GM21515 (cell line): ENCODE results near the gene INSR.
A peak's percentile ranks its signal among the peaks of the same experiment; 100 is the strongest.

Experiments
- ATAC-seq: cut with Tn5 transposase; IDR thresholded peaks from one replicate; pipeline ENCODE4 v1.9.1; 2021; ENCODE audit not compliant: unreplicated experiment

Gene INSR

DNA sequence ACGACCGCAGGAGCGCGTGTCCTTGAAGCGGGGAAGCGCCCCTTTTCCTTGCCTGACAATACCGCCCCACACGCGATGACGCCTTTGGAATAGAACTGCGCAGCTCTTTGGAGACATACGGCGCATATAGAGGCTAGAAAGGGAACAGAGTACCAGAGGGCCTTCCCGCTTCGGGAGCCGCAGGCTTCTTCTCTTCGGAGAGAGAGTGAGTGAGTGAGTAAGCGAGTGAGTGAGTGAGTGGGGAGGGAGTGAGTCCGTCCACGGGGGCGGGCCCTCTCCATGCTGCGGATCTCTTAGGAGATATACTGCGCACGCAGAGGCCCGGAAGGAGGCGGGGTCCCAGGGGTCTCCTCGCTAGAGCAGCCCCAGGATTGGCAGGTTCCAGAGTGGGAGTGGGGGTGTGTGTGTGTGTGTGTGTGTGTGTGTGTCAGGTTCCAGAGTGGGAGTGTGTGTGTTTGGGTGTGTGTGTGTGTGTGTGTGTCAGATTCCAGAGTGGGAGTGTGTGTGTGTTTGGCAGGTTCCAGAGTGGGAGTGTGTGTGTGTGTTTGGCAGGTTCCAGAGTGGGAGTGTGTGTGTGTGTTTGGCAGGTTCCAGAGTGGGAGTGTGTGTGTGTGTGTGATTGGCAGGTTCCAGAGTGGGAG is 97.0 kb downstream of the INSR start:
- peak; percentile 57 for ATAC-seq

DNA sequence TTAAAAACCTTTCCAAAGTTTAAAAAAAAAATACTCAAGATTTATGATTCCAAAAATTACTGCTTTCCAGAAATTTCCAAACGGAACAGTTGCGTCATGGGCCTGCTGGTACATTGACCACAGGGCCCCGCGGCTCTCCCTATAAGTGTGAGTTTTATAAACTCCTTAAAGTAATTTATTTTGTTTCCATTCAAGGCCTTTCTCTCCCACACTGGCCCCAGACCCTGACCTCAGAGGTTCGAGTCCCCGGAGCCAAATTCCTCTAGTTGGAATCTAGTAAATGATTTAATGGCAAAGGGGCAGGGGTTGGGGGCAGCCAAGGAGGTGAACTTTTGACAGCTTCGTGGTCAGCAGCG is 97.5 kb downstream of the INSR start:
- no peak for ATAC-seq

DNA sequence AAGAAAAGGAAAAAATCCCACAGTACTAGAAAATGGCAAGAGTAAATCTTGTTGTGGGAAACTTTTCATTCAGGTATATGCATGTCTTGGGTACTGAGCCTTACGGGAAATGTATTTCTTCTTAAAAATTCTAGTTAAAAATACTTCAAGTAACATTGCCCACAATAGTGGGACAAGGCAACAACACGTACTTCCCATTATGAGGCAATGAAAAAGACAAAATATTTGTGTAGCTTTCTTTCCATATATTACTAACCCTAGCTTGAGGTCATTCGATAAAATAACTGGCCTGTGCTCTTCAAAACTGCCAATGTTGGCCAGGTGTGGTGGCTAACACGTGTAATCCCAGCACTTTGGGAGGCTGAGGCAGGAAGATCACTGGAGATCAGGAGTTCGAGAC is 99.2 kb downstream of the INSR start:
- ATAC-seq: no peak

DNA sequence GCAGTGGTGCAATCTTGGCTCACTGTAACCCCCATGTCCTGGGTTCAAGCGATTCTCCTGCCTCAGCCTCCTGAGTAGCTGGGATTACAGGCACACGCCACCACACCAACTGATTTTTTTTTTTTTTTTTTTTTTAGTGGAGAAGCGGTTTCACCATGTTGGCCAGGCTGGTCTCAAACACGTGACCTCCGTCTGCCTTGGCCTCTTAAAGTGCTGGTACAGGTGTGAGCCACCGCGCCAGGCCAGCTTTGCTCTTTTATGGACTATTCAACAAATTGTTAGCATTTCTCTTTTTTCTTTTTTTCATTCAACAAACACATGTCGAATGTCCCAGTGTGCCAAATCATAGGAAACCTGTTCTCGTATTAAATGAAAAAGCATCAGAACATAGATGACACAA is 99.6 kb downstream of the INSR start:
- ATAC-seq: no peak

DNA sequence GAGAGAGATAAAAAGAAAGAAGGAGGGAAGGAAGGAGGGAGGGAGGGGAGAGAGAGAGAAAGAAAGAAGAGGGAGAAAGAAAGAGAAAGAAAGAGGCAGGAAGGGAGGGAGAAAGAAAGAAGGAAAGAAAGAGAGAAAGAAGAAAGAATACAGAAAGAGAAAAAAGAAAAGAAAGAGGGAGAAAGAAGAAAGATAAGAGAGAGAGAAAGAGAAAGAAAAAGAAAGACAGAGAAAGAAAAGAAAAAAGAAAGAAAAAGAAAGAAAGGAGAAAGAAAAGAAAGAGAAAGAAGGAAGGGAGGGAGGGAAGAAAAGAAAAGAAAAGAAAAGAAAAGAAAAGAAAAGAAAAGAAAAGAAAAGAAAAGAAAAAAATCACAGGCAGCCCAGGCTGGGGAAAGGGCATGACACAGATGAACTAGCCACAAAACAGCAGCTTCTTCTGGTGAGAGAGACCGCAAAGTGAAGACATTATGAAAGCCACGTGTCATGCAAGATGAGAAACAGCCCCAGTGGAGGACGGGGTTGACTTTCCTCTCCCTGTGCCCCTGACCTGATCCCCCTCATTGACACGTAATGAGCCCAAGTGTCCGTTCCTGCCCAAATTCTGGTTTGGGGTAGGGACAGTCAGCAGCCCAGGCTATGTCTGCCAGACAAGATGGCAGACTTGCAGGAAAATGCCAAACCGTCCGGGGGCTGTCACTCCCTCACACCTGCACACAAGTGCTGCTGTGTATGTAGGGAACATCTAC is 102.1 kb downstream of the INSR start:
- peak; percentile 55 for ATAC-seq

DNA sequence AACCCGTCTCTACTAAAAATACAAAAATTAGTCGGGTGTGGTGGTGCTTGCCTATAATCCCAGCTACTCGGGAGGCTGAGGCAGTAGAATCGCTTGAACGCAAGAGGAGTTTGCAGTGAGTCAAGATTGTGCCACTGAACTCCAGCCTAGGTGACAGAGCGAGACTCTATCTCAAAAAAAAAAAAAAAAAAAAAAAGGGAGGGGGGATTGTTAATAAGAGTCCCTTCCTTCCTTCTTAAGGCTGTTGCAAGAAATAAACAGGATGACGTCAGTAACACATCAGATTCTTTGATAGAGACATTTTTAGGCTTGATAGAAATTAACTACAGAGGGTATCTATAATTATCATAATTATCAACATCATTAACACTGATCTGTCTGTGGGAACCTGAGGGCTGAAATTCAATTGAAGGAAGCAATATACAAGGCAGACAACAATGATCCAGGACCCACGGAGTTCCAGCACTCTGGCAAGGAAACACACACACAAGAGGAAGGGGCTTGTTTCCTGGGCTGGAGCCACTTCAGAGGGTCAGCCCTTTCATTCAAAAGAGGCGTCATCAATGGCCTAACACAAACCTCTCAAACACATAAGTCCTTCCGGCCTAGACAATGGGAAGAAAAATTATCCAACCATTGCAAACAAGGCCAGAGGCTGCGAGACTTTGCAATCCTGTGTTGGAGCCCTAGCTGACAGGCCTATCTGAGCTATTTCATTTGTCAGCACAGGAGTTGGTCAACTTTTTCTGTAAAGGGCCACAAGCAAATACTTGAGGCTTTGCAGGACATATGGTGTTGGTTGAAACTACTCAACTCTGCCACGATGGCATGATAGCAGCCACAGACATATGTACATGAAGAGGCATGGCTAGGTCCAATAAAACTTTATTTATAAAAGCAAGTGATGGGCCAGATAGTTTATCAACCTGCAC is 105.2 kb downstream of the INSR start:
- no peak for ATAC-seq

DNA sequence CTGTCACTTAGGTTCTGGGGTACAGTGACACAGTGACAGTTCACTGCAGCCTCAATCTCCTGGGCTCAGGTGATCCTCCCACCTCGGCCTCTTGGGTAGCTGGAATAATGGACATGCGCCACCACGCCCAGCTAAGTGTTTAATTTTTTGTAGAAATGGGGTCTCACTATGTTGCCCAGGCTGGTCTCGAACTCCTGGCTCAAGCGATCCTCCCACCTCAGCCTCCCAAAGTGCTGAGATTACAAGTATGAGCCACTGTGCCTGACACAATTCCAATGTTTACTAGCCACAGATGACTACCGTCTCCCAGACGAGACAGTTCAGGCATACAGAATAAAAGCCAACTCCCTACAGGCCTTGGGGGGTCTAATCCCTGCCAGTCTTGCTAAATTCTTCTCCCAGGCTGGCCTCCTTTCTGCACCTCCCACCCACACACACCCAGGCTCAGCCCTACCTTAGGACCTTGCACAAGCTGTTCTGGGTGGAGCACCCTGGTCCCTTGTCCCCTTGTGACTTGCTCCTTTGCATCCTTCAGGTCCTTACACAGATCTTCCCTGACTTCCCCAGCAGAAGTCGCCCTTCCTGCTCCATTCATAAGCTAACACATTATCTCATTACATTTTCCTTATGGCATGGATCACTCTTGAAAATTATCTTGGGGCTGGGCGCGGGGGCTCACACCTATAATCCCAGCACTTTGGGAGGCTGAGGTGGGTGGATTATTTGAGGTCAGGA is 106.4 kb downstream of the INSR start:
- ATAC-seq: no peak

DNA sequence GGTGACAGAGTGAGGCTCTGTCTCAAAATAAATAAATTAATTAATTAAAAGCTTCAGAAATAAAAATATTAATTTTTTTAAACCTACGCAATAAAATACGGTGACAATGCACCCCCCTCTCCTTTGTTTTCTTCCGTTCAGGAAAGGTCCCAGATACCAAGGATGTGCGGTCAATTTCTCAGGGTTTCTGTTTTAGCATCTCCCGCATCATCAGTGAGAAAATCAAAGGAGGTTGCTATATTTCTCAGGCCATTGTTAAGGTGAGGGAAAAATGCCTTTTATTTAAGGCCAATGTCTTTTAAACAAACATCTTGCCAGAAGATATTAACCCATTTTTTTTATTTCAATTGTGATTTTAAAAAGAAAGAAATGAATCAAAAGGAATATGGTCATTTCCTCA is 111.7 kb downstream of the INSR start:
- ATAC-seq: no peak

DNA sequence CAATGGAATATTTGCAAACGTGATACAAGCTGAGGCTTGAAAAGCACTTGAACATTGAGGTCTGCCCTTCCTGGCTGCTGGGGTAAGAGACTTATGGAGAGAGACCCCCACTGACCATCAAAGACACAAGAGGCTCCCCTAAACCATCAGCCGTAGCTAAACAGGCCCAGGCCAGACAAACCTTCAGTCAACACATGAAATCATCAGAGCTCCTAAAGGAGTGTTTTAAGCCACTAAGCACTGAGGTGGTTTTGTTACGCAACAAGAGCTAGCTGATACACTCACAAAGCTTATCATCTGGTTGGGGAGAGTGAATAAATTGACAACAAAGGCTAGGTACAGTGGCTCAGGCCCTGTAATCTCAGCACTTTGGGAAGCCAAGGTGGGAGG is 114.3 kb downstream of the INSR start:
- no peak for ATAC-seq

DNA sequence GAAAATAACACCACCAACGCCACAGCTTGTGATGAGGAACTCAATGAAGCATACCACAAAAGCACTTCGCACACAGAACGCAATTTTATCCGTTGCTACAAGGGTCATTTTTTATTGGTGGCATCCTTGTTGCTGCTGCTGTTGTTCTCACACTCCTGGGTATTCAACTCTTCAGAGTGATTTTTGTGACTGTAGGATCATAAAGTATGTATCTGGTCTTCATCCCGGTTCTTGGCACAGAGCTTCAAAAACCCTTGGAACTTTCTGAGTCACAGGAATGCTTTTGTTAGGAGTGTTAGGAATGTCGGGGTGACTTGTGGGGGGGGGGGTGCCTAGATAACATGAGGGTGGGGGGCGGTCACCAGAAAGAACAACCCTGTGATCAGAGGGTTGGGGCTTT is 116.3 kb downstream of the INSR start:
- no peak for ATAC-seq

DNA sequence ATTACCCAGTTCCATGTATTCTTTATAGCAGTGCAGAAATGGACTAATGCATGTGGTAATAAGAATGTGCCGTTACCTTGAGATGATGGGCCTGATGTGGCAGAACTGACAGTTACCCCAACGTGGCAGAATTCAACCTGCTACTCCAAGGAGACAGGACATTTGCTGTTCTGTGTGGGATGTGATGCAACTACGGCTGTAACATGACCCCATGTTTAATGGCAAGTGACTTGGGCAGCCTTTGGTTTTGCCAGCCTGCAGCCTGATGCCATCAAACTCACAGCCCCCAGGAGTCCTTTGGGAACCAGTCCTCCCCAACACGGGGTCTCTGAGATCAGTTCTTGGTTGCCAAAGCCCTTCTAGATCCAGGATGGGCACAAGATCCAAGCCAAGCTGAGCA is 117.4 kb downstream of the INSR start:
- no peak for ATAC-seq

DNA sequence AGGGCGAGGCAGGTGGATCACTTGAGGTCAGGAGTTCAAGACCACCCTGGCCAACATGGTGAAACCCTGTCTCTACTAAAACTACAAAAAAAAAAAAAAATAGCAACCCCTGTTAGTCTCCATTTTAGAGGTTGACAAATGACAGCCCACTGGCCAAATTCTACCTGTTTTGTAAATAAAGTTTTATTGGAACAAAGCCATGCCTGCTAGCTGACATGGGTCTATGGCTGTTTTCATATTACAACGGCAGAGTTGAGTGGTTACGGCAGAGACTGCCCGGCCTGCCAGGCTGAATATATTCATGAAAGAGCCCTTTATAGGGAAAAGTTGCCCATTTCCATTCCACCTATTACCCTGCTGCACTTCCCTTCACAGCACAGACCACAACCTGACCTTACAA is 121.4 kb downstream of the INSR start:
- no peak for ATAC-seq

DNA sequence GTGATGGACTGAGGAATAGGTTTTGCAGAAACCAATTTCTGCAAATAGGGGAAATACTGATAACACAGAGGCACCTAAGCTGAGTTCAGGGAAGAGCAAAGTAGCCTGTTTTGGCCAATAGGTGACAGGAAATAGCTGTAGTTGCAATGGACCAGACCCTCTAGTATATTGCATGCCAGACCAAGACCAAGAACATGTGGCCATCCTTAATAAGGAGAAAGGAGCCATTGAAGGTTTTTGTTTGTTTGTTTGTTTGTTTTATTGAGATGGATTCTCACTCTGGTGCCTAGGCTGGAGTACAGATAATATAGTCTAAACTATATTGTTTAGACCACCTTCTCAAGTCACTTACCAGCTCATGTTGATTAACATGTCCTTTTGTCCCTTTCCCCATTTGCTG is 123.2 kb downstream of the INSR start:
- ATAC-seq: no peak

DNA sequence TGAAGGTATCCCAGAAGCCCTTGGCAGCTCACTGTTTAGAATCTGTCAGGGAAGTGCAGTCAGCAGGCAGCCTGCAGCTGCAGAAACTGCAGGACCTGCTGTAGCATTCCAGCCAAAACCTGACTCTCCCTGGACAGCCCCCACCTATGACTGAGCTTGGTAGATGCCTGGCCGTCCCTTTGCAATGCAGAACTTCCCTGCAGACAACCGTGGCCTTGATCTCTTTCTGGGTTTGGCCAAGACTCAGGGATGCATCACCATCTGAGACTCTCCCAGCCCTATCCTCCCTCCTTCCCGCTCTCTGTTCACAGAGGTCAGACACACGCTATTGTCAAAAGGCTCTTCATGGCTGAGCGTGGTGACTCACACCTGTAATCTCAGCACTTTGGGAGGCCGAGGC is 125.3 kb downstream of the INSR start:
- no peak for ATAC-seq

DNA sequence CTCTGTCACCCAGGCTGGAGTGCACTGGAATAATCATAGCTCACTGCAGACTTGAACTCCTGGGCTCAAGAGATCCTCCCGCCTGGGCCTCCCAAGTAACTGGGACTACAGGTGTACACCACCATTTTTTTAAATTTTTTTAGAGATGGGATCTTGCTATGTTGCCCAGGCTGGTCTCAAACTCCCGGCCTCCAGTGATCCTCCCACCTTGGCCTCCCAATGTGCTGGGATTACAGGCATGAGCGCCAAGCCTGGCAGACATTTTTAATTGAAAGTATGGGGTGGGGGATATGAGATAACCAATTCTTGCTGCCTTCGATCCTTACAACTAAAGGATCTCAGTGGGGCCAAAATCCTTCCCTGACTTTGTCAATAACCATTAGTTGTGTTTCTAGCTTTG is 132.9 kb downstream of the INSR start:
- ATAC-seq: no peak

DNA sequence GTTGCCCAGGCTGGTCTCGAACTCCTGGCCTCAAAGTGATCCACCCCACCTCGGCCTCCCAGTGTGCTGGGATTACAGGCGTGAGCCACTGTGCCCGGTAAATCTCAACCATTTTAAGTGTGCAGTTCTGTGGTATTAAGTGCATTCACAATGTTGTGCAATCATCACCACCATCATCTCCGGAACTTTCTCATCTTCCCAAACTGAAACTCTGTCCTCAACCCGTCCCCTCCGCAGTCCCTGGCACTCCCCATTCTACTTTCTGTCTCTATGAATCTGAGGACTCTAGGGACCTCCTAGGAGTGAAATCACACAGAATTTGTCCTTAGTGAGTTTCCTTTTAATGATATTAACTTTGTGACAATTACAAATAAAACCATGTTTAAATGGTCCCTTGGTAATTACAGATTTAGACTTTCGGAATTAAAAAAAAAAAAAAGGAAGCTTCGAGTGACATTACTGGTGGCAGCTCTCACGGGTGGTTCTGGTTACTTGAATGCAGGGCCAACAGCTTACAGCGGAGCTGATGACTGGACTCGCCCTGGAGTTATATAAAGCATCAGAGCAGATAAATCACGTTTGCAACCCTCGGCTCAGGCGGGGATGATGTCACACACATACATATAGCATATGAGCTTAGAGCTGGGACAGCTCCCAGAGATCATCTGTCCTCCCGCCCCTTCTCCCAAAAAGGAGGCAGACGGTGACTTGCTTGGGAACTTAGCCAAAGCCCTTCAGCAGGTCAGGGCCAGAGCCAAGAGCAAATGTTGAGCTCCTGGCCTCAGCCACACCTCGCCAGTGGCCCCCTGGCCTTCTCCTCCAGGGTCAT is 134.9 kb downstream of the INSR start:
- ATAC-seq: no peak

DNA sequence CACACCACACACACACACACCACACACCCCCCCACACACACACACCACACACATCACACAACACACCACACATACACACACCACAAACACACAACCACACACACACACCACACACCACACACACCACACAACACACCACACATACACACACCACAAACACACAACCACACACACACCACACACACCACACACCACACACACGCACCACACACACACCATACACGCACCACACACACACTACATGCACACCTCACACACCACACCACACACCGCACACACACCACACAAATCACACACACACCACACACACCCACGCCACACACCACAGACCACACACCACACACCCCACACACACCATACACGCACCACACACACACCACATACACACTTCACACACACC is 141.2 kb downstream of the INSR start:
- no peak for ATAC-seq

DNA sequence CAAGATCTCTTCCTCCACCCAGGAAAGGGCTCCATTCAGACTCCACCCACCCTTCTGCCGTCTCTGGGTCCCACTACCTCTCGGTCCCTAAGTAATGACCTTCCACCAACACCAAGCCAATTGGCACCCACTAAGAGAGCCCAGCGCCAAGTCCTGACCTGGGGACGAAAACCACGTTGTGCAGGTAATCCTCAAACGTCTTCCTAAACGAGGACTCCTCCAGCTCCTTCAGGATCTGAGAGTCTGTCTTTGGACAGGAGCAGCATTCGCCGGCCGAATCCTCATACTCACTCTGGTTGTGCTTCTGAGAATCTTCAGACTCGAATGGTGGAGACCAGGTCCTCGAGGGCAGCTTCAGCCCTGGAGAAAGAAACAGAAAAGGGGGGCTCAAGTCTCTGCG is 141.6 kb downstream of the INSR start:
- ATAC-seq: no peak

DNA sequence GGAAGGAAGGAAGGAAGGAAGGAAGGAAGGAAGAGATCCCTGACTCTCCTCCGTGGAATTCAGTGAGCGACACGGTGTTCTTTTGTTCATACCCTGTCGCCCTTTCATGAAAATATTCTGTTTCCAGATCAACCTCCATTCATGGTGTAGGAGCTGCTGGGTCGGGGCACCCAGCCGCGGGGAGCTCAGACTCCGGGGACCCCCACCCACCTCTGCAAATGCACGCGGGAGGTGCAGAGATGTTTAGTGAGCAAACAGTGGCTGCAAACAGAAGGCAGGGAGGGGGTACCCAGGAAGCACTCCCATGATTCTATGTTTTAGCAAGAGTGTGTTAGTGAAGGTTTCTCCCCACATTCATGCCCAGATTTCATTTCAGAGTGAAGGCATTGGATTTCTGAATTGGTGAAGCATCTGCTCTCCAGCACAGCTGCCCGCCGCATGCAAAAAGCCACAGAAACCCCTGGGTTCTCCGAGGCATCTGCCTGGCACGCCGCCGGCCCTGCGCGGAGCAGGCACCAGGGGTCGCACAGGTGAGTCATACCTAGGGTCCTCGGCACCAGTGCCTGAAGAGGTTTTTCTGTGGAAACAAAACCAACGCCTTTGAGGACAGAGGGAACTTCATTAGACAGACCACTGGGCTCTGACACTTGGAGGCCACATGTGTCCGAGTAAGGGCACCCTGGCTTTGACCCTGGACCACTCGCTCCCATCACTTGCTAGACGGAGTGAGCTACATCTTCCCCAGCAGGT is 144.1 kb downstream of the INSR start:
- ATAC-seq: no peak
